Measurements from ENCODE around the gene KCNH2. TPM values are rescaled to one million over a fixed set of nuclear protein-coding genes. Genes with fewer than 3 reads are reported as not detected.

KCNH2 gene
- total and polyA plus RNA-seq, 11 donors: 58.1 to 185 (median 104) TPM

DNA sequence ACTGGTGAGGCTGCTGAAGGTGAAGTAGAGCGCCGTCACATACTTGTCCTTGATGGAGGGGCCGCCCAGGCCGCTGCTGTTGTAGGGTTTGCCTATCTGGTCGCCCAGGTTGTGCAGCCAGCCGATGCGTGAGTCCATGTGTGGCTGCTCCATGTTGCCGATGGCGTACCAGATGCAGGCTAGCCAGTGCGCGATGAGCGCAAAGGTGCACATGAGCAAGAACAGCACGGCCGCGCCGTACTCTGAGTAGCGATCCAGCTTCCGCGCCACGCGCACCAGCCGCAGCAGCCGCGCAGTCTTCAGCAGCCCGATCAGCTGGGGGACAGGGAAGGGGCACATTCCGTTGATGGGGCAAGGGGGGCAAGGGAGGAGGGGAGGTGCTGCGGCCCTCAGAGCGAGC lies 26.6 kb downstream of the KCNH2 start:
- no peaks in the 10 kb centered on the region for H3K9me3 ChIP-seq
- peaks cover 0 to 13% (median 0%) of the 10 kb centered on the region in 9 donors for H3K36me3 ChIP-seq
- WGBS, 4 donors: 92 to 98% (median 95%) methylated on average over 28 of the region's 28 CpGs
- intact Hi-C loops (cut with DNase I): loop anchor here in 2 of 10 donors (10.0 kb wide), 1 partner anchor 47 kb away; no protein-coding TSS in a partner anchor
- peaks cover 0 to 60% (median 14%) of the 10 kb centered on the region in 12 donors for H3K4me1 ChIP-seq
- peaks cover 0 to 26% (median 0%) of the 10 kb centered on the region in 9 donors for H3K27me3 ChIP-seq
- H3K4me3 ChIP-seq: no peak overlapping the region
- peak overlapping the region in 1 of 12 donors; percentile 92 for H3K27ac ChIP-seq
- TF ChIP-seq, protein P1, sequence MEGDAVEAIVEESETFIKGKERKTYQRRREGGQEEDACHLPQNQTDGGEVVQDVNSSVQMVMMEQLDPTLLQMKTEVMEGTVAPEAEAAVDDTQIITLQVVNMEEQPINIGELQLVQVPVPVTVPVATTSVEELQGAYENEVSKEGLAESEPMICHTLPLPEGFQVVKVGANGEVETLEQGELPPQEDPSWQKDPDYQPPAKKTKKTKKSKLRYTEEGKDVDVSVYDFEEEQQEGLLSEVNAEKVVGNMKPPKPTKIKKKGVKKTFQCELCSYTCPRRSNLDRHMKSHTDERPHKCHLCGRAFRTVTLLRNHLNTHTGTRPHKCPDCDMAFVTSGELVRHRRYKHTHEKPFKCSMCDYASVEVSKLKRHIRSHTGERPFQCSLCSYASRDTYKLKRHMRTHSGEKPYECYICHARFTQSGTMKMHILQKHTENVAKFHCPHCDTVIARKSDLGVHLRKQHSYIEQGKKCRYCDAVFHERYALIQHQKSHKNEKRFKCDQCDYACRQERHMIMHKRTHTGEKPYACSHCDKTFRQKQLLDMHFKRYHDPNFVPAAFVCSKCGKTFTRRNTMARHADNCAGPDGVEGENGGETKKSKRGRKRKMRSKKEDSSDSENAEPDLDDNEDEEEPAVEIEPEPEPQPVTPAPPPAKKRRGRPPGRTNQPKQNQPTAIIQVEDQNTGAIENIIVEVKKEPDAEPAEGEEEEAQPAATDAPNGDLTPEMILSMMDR (IDR thresholded peaks at IDR 0.05): no peak
- no peak for TF ChIP-seq POLR2A (IDR thresholded peaks at IDR 0.05)
- no peak for ATAC-seq
- peak in 4 of 5 donors; percentile 5 to 57 (median 20) for DNase-seq

GRCh38 chr7:150951181-150951520 lies 27.0 kb downstream of the KCNH2 start:
- ATAC-seq (no peak), DNase-seq (peak in 2 of 5 donors; percentile 5 to 19)
- peaks cover 0 to 60% (median 12%) of the 10 kb centered on the region in 12 donors for H3K4me1 ChIP-seq
- no peak for TF ChIP-seq POLR2A (IDR thresholded peaks at IDR 0.05)
- TF ChIP-seq, protein P1 (IDR thresholded peaks at IDR 0.05): no peak
- H3K4me3 ChIP-seq: no peak overlapping the region
- H3K27ac ChIP-seq: peak overlapping the region in 1 of 12 donors; percentile 5
- H3K9me3 ChIP-seq: no peaks in the 10 kb centered on the region
- intact Hi-C loops (cut with DNase I): loop anchor here in 2 of 10 donors (10.0 kb wide), 1 partner anchor 46 kb away; no protein-coding TSS in a partner anchor
- WGBS, 4 donors: 89 to 94% (median 93%) methylated on average over 9 to 16 of the region's 16 CpGs
- H3K27me3 ChIP-seq: peaks cover 0 to 22% (median 0%) of the 10 kb centered on the region in 9 donors
- H3K36me3 ChIP-seq: peaks cover 0 to 13% (median 0%) of the 10 kb centered on the region in 9 donors

GRCh38 chr7:150950496-150951180 lies 27.5 kb downstream of the KCNH2 start:
- Histone ChIP-seq H3K4me1 (peaks cover 0 to 59% (median 10%) of the 10 kb centered on the region in 12 donors), H3K27me3 (peaks cover 0 to 22% (median 0%) of the 10 kb centered on the region in 9 donors), H3K27ac (peak overlapping the region in 1 of 12 donors; percentile 31), H3K36me3 (peaks cover 0 to 13% (median 0%) of the 10 kb centered on the region in 9 donors), H3K4me3 (no peak overlapping the region), H3K9me3 (no peaks in the 10 kb centered on the region)
- ATAC-seq: no peak
- TF ChIP-seq POLR2A (IDR thresholded peaks at IDR 0.05): no peak
- TF ChIP-seq, protein P1 (IDR thresholded peaks at IDR 0.05): no peak
- peak in 4 of 5 donors; percentile 4 to 54 (median 18) for DNase-seq
- intact Hi-C loops (cut with DNase I): loop anchor here in 2 of 10 donors (10.0 kb wide), 1 partner anchor 46 kb away; no protein-coding TSS in a partner anchor
- 93 to 95% (median 94%) methylated on average over 23 to 27 of the region's 27 CpGs for WGBS, 4 donors

GRCh38 chr7:150949971-150950491 lies 28.1 kb downstream of the KCNH2 start:
- TF ChIP-seq POLR2A (IDR thresholded peaks at IDR 0.05): no peak
- TF ChIP-seq, protein P1 (IDR thresholded peaks at IDR 0.05): no peak

More at GRCh38 chr7:150949971-150950491, 28.1 kb downstream of the KCNH2 start:
- Histone ChIP-seq H3K4me3 (no peak overlapping the region), H3K36me3 (peaks cover 0 to 13% (median 0%) of the 10 kb centered on the region in 9 donors), H3K4me1 (peaks cover 0 to 59% (median 8%) of the 10 kb centered on the region in 12 donors), H3K27me3 (peaks cover 0 to 16% (median 0%) of the 10 kb centered on the region in 9 donors), H3K9me3 (no peaks in the 10 kb centered on the region), H3K27ac (peak overlapping the region in 1 of 12 donors; percentile 31)
- DNase-seq (peak; percentile 5 to 38 (median 19)), ATAC-seq (no peak)
- 78 to 85% (median 80%) methylated on average over 6 to 16 of the region's 16 CpGs for WGBS, 4 donors
- intact Hi-C loops (cut with DNase I): loop anchor here in 2 of 10 donors (10.0 kb wide), 1 partner anchor 45 kb away; no protein-coding TSS in a partner anchor
